ENCODE results near the gene NUP214. TPM values are rescaled to one million over a fixed set of nuclear protein-coding genes. Genes with fewer than 3 reads are reported as not detected.

Gene NUP214
- total and polyA plus RNA-seq, 2 of the 8 experiments (the other 6 are each of a cell fraction or from before 2014, with no cell fraction given), result 28.6 to 50.2 TPM

GRCh38 chr9:131081868-131082267, 43.5 kb upstream of the NUP214 start:
- Histone ChIP-seq H3K56ac (replicated peaks; ENCODE audit: insufficient read length, low read depth, low read length) (no peak overlapping the region), H2AK5ac (ENCODE audit: low read depth, low read length) (no peak overlapping the region), H3K4me2 (ENCODE audit: insufficient read depth in 1 of 2, low read depth in 2 of 2, low read length in 2 of 2) (no peak overlapping the region), H2BK120ac (replicated peaks; ENCODE audit: low read depth, low read length) (no peak overlapping the region), H4K8ac (ENCODE audit: extremely low read depth, insufficient read depth, low read length) (no peak overlapping the region), H3K27ac (ENCODE audit: low read depth, low read length) (no peak overlapping the region), H3K4me1 (replicated peaks in 1 of 4; ENCODE audit: control insufficient read depth in 3 of 4, insufficient read depth in 4 of 4, low read length in 3 of 4) (no peaks in the 10 kb centered on the region; a peak in 1 of 7 replicates), H2BK20ac (ENCODE audit: low read length) (no peak overlapping the region), H2BK15ac (ENCODE audit: low read length) (no peak overlapping the region), H2AFZ (ENCODE audit: low read length) (no peak overlapping the region), H3K79me2 (ENCODE audit: control insufficient read depth in 1 of 2, insufficient read depth in 2 of 2, low read length in 2 of 2) (no peaks in the 10 kb centered on the region), H4K20me1 (replicated peaks in 1 of 2; ENCODE audit: control insufficient read depth in 1 of 2, insufficient read depth in 2 of 2, low read length in 2 of 2) (no peaks in the 10 kb centered on the region), H3K18ac (ENCODE audit: extremely low read depth, low read length) (no peak overlapping the region), H3K9ac (replicated peaks in 1 of 4; ENCODE audit: extremely low read depth in 1 of 4, low read depth in 3 of 4, low read length in 3 of 4) (no peak overlapping the region), H3K79me1 (ENCODE audit: low read depth, low read length) (no peaks in the 10 kb centered on the region), H3K4ac (replicated peaks; ENCODE audit: insufficient read length, low read depth, low read length) (no peak overlapping the region), H2BK5ac (ENCODE audit: low read depth, low read length) (no peak overlapping the region), H3K4me3 (ENCODE audit: extremely low read depth in 1 of 4, insufficient read depth in 2 of 4, low read depth in 3 of 4, low read length in 4 of 4) (no peak overlapping the region), H4K5ac (ENCODE audit: insufficient read length, low read depth, low read length) (no peak overlapping the region), H3K36me3 (ENCODE audit: control insufficient read depth in 2 of 4, insufficient read depth in 4 of 4, low read length in 3 of 4) (no peaks in the 10 kb centered on the region), H3K14ac (ENCODE audit: insufficient read length) (no peak overlapping the region), H3K27me3 (replicated peaks in 1 of 4; ENCODE audit: control insufficient read depth in 3 of 4, extremely low read depth in 1 of 4, insufficient read depth in 3 of 4, low read length in 3 of 4) (no peaks in the 10 kb centered on the region), H3K23me2 (ENCODE audit: low read depth, low read length) (no peaks in the 10 kb centered on the region), H3K9me3 (ENCODE audit: insufficient read depth in 2 of 2, low read depth in 1 of 2, low read length in 1 of 2) (no peaks in the 10 kb centered on the region), H2BK12ac (ENCODE audit: low read depth, low read length) (no peak overlapping the region), H4K91ac (replicated peaks; ENCODE audit: insufficient read length, low read length) (no peak overlapping the region), H3K23ac (ENCODE audit: insufficient read length) (no peak overlapping the region)
- CTCF ChIA-PET (ENCODE audit: partially characterized antibody), result interaction anchor here (5.6 kb wide), 1 partner anchor 13 kb away, joined by 24 read pairs; the partner anchor contains the start of gene AIF1L
- POLR2A ChIA-PET (ENCODE audit: partially characterized antibody), result interaction anchor here (1.1 to 2.0 kb wide), 3 partner anchors 10 to 19 kb away, joined by 3 to 6 read pairs (median 6); no protein-coding TSS in a partner anchor
- DNase-seq (ENCODE audit: low read depth in 1 of 2, low spot score in 2 of 2) (no peak), FAIRE-seq (no peak)
- TF ChIP-seq CHD2 (IDR thresholded peaks at IDR 0.05; ENCODE audit: low read length) (no peak), TEAD4 (IDR thresholded peaks at IDR 0.05; ENCODE audit: low read depth, low read length) (no peak), BRCA1 (IDR thresholded peaks at IDR 0.05; ENCODE audit: low read depth, low read length) (no peak), JUN (IDR thresholded peaks at IDR 0.05; ENCODE audit: low read depth, low read length) (no peak), KDM4A (IDR thresholded peaks at IDR 0.05; ENCODE audit: low read depth, low read length, severe bottlenecking) (no peak), KDM5A (IDR thresholded peaks at IDR 0.05; ENCODE audit: low read length) (no peak), EP300 (IDR thresholded peaks at IDR 0.05; ENCODE audit: borderline replicate concordance in 1 of 2, low read depth in 2 of 2, low read length in 2 of 2) (no peak)
- WGBS, 2 experiments (ENCODE audit: extremely low coverage in 1 of 2, insufficient coverage in 1 of 2, insufficient read length in 1 of 2, insufficient replicate concordance in 2 of 2, low coverage in 1 of 2, low lambda C conversion rate in 2 of 2, missing lambda C conversion rate in 1 of 2), result 81% methylated on average over 9 of the region's 9 CpGs; no CpG with 5 or more reads in 1 of the 2 experiments

Measured in H1 (cell line).